HUDEP-2 (cell line): ENCODE data around the gene PIK3IP1.

Source experiments
- DNase-seq, 76 experiments: peaks; one replicate each; lab custom pipeline; 2025; ENCODE audit not compliant: unreplicated experiment in 76 of 76; lab: John Stamatoyannopoulos, UW

Gene PIK3IP1

GRCh38 chr22:31281733-31282132, 10.6 kb downstream of the PIK3IP1 start:
- DNase-seq, result no peak

GRCh38 chr22:31279821-31280505, 12.3 kb downstream of the PIK3IP1 start:
- DNase-seq, result no peak

- DNase-seq, result no peak
Measured at GRCh38 chr22:31279327-31279669, 13.0 kb downstream of the PIK3IP1 start.

- no peak for DNase-seq
Measured at GRCh38 chr22:31278626-31279326, 13.5 kb downstream of the PIK3IP1 start.

GRCh38 chr22:31278151-31278621, 14.1 kb downstream of the PIK3IP1 start:
- DNase-seq, result no peak

GRCh38 chr22:31277741-31278140, 14.5 kb downstream of the PIK3IP1 start:
- DNase-seq, result no peak

GRCh38 chr22:31276426-31277167, 15.7 kb downstream of the PIK3IP1 start:
- no peak for DNase-seq

GRCh38 chr22:31275576-31275975, 16.7 kb downstream of the PIK3IP1 start:
- DNase-seq, result no peak

GRCh38 chr22:31275018-31275417, 17.3 kb downstream of the PIK3IP1 start:
- DNase-seq, result no peak

- DNase-seq, result no peak
Measured at GRCh38 chr22:31274017-31274416, 18.3 kb downstream of the PIK3IP1 start.

GRCh38 chr22:31272522-31273446, 19.5 kb downstream of the PIK3IP1 start:
- DNase-seq, result peak in 42 of 76 experiments; percentile 1 to 54 (median 18)

- DNase-seq, result no peak
Measured at GRCh38 chr22:31271485-31271884, 20.8 kb downstream of the PIK3IP1 start.

GRCh38 chr22:31271026-31271425, 21.3 kb downstream of the PIK3IP1 start:
- no peak for DNase-seq

- no peak for DNase-seq
Measured at GRCh38 chr22:31269892-31270579, 22.3 kb downstream of the PIK3IP1 start.

- no peak for DNase-seq
Measured at GRCh38 chr22:31268281-31268680, 24.0 kb downstream of the PIK3IP1 start.

- no peak for DNase-seq
Measured at GRCh38 chr22:31263896-31264640, 28.2 kb downstream of the PIK3IP1 start.

GRCh38 chr22:31262312-31263133, 29.8 kb downstream of the PIK3IP1 start:
- DNase-seq, result no peak

- no peak for DNase-seq
Measured at GRCh38 chr22:31260474-31260856, 31.8 kb downstream of the PIK3IP1 start.
